K562 (cell line): ENCODE measurements around the gene SLC25A42. TPM values are rescaled to one million over a fixed set of nuclear protein-coding genes. Genes with fewer than 3 reads are reported as not detected.

Source experiments
- ATAC-seq: fragments of 200-7000 bp; cut with Tn5 transposase; 3 replicates; pipeline ENCODE4 v1.9.1; 2020; ENCODE audit warnings: moderate library complexity
- BruUV-seq: library from RNA; stranded (reverse); fragments of 400-500 nt; replicated peaks from 2 replicates; lab custom pipeline; 2021; lab: Mats Ljungman, UMichigan
- CTCF ChIA-PET: fragments of 300-600 bp; formaldehyde crosslinking; extraction: SDS; loops from one replicate; lab custom pipeline; 2021; ENCODE audit warnings: low intra/inter-chr PET ratio; lab: Yijun Ruan, JAX
- POLR2A ChIA-PET: fragments of 300-600, 350-650 bp; sonication (Branson Sonifier 250); formaldehyde crosslinking; extraction: SDS; loops from one replicate; lab custom pipeline; 2021; ENCODE audit warnings: antibody characterized with exemption, inconsistent platforms; lab: Yijun Ruan, JAX
- DNase-seq, 4 experiments: peaks; one replicate each; pipeline versions ENCODE4 v3.0.0 to v3.0.0-alpha.2; 2011 to 2018; ENCODE audit warnings: low spot score in 3 of 4, mixed read lengths in 3 of 4; ENCODE audit errors: extremely low read depth in 1 of 4
- FAIRE-seq: peaks from 2 replicates; lab custom pipeline; 2011; peaks lifted over from hg19 to GRCh38; lab: Jason Lieb, UNC
- H2AFZ ChIP-seq: 2 replicates; pipeline ENCODE4 v1.6.0; 2011; ENCODE audit warnings: low read depth, low read length, control low read depth, inconsistent platforms
- H3K27ac ChIP-seq: fragments of 200-600 bp; 3 replicates; pipeline ENCODE4 v1.8.0; 2011; ENCODE audit warnings: low read depth, mild to moderate bottlenecking, control low read depth, inconsistent platforms, low read length, moderate library complexity, mixed read lengths; ENCODE audit errors: extremely low read depth
- H3K27me3 ChIP-seq, 2 experiments: fragments of 300-600 bp in 1 of 2; 2 replicates in 1 of 2; 3 replicates in 1 of 2; pipeline versions ENCODE4 v1.6.0 to v1.8.0; 2011; ENCODE audit warnings: inconsistent platforms in 2 of 2, low read length in 2 of 2, mild to moderate bottlenecking in 1 of 2, mixed read lengths in 1 of 2, moderate library complexity in 1 of 2; ENCODE audit not compliant: control insufficient read depth in 2 of 2, insufficient read depth in 2 of 2
- H3K36me3 ChIP-seq: fragments of 300-600 bp; 3 replicates; pipeline ENCODE4 v1.8.0; 2011; ENCODE audit warnings: mild to moderate bottlenecking, low read length, inconsistent platforms; ENCODE audit not compliant: control insufficient read depth, insufficient read depth
- H3K4me1 ChIP-seq, 2 experiments: fragments of 200-600 bp in 1 of 2; replicated peaks in 1 of 2; 2 replicates in 1 of 2; 3 replicates in 1 of 2; pipeline versions ENCODE4 v1.5.1 to v1.8.0; 2011; ENCODE audit warnings: inconsistent platforms in 2 of 2, low read length in 2 of 2, mild to moderate bottlenecking in 1 of 2, mixed read lengths in 1 of 2, moderate library complexity in 1 of 2; ENCODE audit not compliant: control insufficient read depth in 2 of 2, insufficient read depth in 2 of 2
- H3K4me2 ChIP-seq: 2 replicates; pipeline ENCODE4 v1.6.1; 2011; ENCODE audit warnings: low read length, control low read depth, inconsistent platforms, mixed read lengths; ENCODE audit not compliant: insufficient read depth
- H3K4me3 ChIP-seq: fragments of 200-600 bp; sonication (generic), shearing (Covaris generic); 2 replicates; pipeline ENCODE4 v1.5.1; 2016; ENCODE audit warnings: control low read depth, inconsistent platforms
- H3K79me2 ChIP-seq: fragments of 200-600 bp; 3 replicates; pipeline ENCODE4 v1.8.0; 2011; ENCODE audit warnings: low read length, inconsistent platforms; ENCODE audit not compliant: control insufficient read depth, insufficient read depth
- H3K9ac ChIP-seq, 2 experiments: 2 replicates each; pipeline versions ENCODE4 v1.6.0 to v1.6.1; 2011; ENCODE audit warnings: low read depth in 2 of 2, low read length in 2 of 2, control low read depth in 1 of 2, inconsistent platforms in 1 of 2, mild to moderate bottlenecking in 1 of 2, mixed read lengths in 1 of 2; ENCODE audit not compliant: insufficient read depth in 1 of 2
- H3K9me1 ChIP-seq: one replicate; pipeline ENCODE4 v1.6.0; 2011; ENCODE audit warnings: inconsistent platforms, mild to moderate bottlenecking, low read length, moderate library complexity; ENCODE audit not compliant: control insufficient read depth, insufficient read depth
- H3K9me3 ChIP-seq: replicated peaks from 2 replicates; pipeline ENCODE4 v1.5.1; 2011; ENCODE audit warnings: low read depth, low read length, inconsistent platforms; ENCODE audit not compliant: control insufficient read depth, insufficient read depth
- H4K20me1 ChIP-seq: replicated peaks from 2 replicates; pipeline ENCODE4 v1.6.1; 2011; ENCODE audit warnings: low read length, inconsistent platforms, mixed read lengths; ENCODE audit not compliant: control insufficient read depth, insufficient read depth
- FOXJ3 ChIP-seq: sonication (generic); formaldehyde crosslinking; IDR thresholded peaks from 2 replicates; pipeline ENCODE4 v1.4.0; 2020; ENCODE audit warnings: mild to moderate bottlenecking, missing genetic modification reagents
- PHF20 ChIP-seq: fragments of 450-650 bp; IDR thresholded peaks from 2 replicates; pipeline ENCODE4 v1.6.1; 2018; ENCODE audit not compliant: partially characterized antibody
- TAF9B ChIP-seq: fragments of 450-650 bp; IDR thresholded peaks from 2 replicates; pipeline ENCODE4 v1.6.1; 2018; ENCODE audit warnings: mild to moderate bottlenecking; ENCODE audit not compliant: partially characterized antibody
- TFAM ChIP-seq: fragments of 250-450 bp; sonication (Bioruptor Pico); conservative IDR thresholded peaks from 2 replicates; pipeline ENCODE4 v1.5.0; 2021; ENCODE audit warnings: mild to moderate bottlenecking, moderate library complexity
- ZBTB8A ChIP-seq: fragments of 450-650 bp; IDR thresholded peaks from 2 replicates; pipeline ENCODE4 v1.6.1; 2018; ENCODE audit warnings: mild to moderate bottlenecking, moderate library complexity; ENCODE audit not compliant: partially characterized antibody
- WGBS: fragments of 100-300 bp; shearing (Covaris generic); methylation state at CpG from one replicate; pipeline ENCODE4 v1.1.6; 2016; ENCODE audit warnings: low coverage, mixed read lengths; ENCODE audit not compliant: insufficient coverage; ENCODE audit errors: missing lambda C conversion rate; 5-methylcytosine and 5-hydroxymethylcytosine counted together
- in situ Hi-C: fragments of 300-500 bp; cut with MboI; formaldehyde crosslinking; loops from 4 replicates; pipeline ENCODE4 v1.15.0; 2018; ENCODE audit warnings: inconsistent platforms, mixed read lengths
- intact Hi-C: fragments of 100-400 bp; cut with micrococcal nuclease; formaldehyde crosslinking; loops from 2 replicates; pipeline ENCODE4 v1.14.2; 2022
- polyA plus RNA-seq, 8 experiments: library from polyadenylated mRNA; depleted of rRNA in 4 of 8; stranded (reverse) in 5 of 8; unstranded in 3 of 8; fragments of >200 nt; fragmentation: Nextera tagmentation in 2 of 8; fragmentation: Illumina TruSeq in 1 of 8; extraction: Ambion mirVana in 2 of 8; extraction: Trizol in 1 of 8; gene quantifications; 2 replicates each; pipeline versions ENCODE4 v1.2.1 to v1.2.3, GENCODE V29; 2011 to 2014; ENCODE audit warnings: inconsistent platforms in 1 of 8, missing spikeins in 1 of 8
- total RNA-seq, 7 experiments: library from RNA; depleted of rRNA in 6 of 7; stranded (reverse); fragments of >200 nt in 6 of 7; fragmentation: Illumina TruSeq in 2 of 7; extraction: Trizol in 2 of 7; gene quantifications; 2 replicates each; pipeline versions ENCODE4 v1.2.1 to v1.2.3, GENCODE V29; 2011 to 2021; ENCODE audit warnings: low replicate concordance in 1 of 7
- TF ChIP-seq, protein P1 (sequence below): fragments of 450-650 bp; IDR thresholded peaks from 2 replicates; pipeline ENCODE4 v1.6.1; 2016; ENCODE audit warnings: borderline replicate concordance
- TF ChIP-seq, protein P2 (sequence below), 3 experiments: IDR thresholded peaks in 2 of 3; conservative IDR thresholded peaks in 1 of 3; 2 replicates each; pipeline ENCODE4 v1.5.1; 2011 to 2012; ENCODE audit warnings: low read length in 3 of 3, mild to moderate bottlenecking in 3 of 3, control low read depth in 2 of 3, improper control_type of control experiment in 1 of 3, inconsistent platforms in 1 of 3, low read depth in 1 of 3, mixed read lengths in 1 of 3, moderate library complexity in 1 of 3; ENCODE audit not compliant: insufficient read depth in 2 of 3

The SLC25A42 gene
- total and polyA plus RNA-seq, 9 of the 15 experiments (the other 6 are each of a cell fraction or from before 2014, with no cell fraction given) = 0.59 to 32.2 (median 14.1) TPM

DNA sequence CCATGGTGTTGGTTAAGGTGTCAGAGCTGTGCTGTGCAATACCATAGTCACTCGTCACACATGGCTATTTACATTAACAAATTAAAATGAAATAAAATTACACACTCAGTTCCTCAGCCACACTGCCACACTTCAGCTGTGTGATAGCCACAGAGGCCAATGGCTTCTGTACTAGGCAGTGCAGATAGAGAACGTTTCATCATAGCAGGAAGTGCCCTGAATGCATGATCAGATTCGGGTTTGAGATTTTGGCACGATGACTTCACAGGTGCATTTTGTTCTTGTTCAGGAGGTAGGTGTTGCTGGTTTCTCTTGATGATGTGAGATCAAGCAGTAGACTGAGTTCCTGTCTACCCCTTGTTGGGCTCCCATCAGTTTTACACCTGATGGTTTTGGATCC is 23.9 kb upstream of the SLC25A42 start:
- intact Hi-C loops (no loop called here), in situ Hi-C loops (loop anchor here (10.0 kb wide), 1 partner anchor 285 kb away; the partner anchor contains the start of genes MAU2 and SUGP1)
- FAIRE-seq = no peak
- Histone ChIP-seq H3K4me1 (peaks cover 0 to 14% of the 10 kb centered on the region in 2 experiments; a peak in 3 of 5 replicates), H3K9me1 (no peaks in the 10 kb centered on the region), H3K27ac (no peak overlapping the region), H3K27me3 (no peaks in the 10 kb centered on the region), H3K4me3 (no peak overlapping the region), H3K4me2 (no peak overlapping the region), H3K79me2 (peaks cover 59% of the 10 kb centered on the region), H3K9me3 (0 out of 2 replicates have a peak, but pooled peaks cover 4% of the 10 kb centered on the region), H3K36me3 (peaks cover 68% of the 10 kb centered on the region; the same call in 2 of the 3 replicates), H2AFZ (no peak overlapping the region), H3K9ac (no peak overlapping the region), H4K20me1 (peaks cover 5% of the 10 kb centered on the region; the same call in 1 of the 2 replicates)
- POLR2A ChIA-PET = interaction anchor here (0.9 kb wide), 1 partner anchor 13 kb away, joined by 3 read pairs; no protein-coding TSS in a partner anchor
- TF ChIP-seq, protein P1, sequence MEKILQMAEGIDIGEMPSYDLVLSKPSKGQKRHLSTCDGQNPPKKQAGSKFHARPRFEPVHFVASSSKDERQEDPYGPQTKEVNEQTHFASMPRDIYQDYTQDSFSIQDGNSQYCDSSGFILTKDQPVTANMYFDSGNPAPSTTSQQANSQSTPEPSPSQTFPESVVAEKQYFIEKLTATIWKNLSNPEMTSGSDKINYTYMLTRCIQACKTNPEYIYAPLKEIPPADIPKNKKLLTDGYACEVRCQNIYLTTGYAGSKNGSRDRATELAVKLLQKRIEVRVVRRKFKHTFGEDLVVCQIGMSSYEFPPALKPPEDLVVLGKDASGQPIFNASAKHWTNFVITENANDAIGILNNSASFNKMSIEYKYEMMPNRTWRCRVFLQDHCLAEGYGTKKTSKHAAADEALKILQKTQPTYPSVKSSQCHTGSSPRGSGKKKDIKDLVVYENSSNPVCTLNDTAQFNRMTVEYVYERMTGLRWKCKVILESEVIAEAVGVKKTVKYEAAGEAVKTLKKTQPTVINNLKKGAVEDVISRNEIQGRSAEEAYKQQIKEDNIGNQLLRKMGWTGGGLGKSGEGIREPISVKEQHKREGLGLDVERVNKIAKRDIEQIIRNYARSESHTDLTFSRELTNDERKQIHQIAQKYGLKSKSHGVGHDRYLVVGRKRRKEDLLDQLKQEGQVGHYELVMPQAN = no peak
- TF ChIP-seq FOXJ3 (CRISPR knock-in tag) (no peak), TFAM (CRISPR knock-in tag) (no peak), ZBTB8A (no peak), PHF20 (no peak), TAF9B (no peak)
- TF ChIP-seq, protein P2, sequence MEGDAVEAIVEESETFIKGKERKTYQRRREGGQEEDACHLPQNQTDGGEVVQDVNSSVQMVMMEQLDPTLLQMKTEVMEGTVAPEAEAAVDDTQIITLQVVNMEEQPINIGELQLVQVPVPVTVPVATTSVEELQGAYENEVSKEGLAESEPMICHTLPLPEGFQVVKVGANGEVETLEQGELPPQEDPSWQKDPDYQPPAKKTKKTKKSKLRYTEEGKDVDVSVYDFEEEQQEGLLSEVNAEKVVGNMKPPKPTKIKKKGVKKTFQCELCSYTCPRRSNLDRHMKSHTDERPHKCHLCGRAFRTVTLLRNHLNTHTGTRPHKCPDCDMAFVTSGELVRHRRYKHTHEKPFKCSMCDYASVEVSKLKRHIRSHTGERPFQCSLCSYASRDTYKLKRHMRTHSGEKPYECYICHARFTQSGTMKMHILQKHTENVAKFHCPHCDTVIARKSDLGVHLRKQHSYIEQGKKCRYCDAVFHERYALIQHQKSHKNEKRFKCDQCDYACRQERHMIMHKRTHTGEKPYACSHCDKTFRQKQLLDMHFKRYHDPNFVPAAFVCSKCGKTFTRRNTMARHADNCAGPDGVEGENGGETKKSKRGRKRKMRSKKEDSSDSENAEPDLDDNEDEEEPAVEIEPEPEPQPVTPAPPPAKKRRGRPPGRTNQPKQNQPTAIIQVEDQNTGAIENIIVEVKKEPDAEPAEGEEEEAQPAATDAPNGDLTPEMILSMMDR (IDR thresholded peaks at IDR 0.05 in 2 of 3, conservative IDR thresholded peaks at IDR 0.05 in 1 of 3; ENCODE audit: insufficient read depth in 2 of 3, low read depth in 1 of 3, low read length in 3 of 3) = no peak
- CTCF ChIA-PET = no interaction called here
- WGBS = 64% methylated on average over 4 of the region's 4 CpGs
- no TSS peak for BruUV-seq
- no peak for DNase-seq
- no peak for ATAC-seq
